COR-L47 (cell line): ENCODE results near the gene MMD.
"Not testable (repeated sequence)": the region's sequence is repeated elsewhere in the genome, so short reads cannot be mapped to it uniquely, and the experiment has no call there.

Source experiments
- DNase-seq: peaks from one replicate; lab custom pipeline; 2025; lab: John Stamatoyannopoulos, UW

MMD gene

DNA sequence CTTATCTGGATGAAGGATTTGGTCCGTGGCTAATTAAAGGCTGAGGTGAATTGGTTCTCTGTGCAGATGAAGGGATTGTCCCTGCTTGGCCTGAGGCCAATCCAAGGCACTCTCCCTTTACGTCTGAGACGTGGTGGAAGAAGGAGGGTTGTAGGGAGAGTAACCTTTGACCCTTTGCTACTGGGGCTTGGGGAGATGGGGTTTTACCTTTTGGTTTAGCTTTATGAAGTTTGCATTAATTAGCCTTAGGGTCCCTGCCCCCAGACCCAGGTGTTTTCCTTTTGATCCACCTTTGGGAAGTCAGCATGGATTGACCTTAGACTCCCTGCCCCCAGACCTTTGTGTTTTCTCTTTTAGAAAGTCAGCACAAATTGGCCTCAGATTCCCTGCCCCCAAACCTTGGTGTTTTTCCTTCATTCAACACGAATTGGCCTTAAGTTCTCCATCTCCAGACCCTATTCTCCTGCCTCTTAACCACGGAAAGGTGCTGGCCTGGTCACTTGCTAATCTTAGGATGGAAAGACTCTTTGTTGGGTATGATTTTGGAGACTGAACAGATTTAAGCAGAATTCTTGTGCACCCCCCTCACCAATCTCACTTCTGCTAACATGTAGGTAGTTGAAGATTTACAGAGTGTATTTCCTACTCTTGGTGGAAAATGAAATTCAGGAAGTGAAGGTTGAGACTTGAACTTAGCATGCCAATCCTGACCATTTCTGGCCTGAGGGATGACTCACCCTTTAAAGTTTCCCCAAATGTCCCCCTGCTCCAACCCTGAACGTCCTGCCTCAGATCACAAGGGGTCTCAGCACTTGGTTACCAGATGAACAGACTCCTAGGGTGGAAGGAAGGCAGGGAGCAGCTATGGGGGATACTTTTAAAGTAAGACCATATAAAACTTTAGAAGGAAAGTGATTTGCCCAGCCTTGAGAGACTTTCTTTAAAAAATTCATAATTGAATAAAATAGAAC is 23.1 kb upstream of the MMD start:
- DNase-seq, result no peak

DNA sequence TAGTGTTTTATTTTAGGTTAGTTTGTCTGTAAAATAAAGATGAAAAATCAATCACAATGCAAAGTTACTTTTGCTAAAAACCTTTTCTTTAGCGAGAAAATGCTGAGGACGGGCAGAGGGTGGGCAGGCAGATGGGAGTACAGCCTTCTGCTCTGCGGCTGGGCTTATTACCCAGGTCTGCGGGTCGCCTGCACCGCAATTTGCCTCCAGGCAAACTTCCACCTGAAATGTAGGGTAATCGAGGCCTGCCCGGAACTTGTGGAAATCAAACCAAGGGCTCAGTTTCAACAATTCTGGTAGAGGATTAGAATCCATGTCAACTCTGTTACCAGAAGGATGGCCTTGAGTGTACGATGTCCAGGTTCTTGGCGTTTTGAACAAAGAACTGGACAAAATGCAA is 22.3 kb upstream of the MMD start:
- DNase-seq, result no peak

DNA sequence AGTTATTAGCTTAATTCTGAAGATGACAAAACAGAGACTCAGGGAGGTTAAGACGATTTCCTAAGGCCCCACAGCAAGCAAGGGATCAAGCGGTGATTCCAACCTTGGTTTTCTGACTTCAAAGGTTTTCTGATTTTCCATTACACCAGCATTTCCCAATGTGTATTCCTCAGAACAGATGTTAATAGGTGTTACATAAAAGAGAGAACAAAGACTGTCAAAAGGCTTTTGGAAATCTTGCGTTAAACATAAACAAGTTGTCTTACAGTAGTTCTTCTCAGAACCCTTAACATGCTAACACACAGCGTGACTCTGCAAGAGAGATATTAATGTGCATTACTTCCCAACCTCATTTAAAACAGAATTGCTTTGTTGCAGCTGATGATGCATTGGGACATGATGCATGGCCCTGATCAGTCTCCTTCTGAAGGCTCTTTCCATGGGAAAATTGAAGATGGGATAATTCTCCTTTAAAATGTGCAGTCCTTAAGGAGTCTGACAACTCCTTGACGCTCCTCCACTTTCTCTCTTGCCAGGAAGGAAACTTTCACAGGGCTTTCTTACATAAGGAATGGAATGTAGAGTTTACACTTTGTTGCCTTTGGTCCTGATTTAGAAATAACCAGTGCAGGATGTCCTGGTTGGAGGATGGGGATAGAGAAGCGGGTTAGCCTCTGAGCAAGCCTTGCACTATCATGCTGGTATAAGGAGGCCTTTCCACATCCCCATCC is 21.5 kb upstream of the MMD start:
- no peak for DNase-seq

DNA sequence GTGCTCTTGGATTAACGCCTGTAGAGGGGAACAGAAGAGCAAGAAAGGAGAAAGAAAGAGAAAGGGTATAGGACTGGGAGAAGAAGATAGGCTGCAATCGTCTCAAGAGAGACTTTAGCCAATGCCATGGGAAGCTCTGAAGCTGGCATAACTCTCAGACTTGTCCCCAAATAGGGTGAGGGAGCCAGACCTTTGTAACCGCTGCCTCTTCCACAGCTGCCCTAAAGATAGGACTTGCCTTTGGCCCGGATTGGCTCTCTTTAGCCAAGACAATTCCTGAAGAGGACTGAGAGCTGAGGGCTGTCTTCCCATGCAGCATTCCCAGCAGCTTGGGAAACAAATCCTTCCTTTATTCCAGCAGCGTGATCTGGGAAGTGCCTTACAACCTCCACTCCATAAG is 20.8 kb upstream of the MMD start:
- no peak for DNase-seq

DNA sequence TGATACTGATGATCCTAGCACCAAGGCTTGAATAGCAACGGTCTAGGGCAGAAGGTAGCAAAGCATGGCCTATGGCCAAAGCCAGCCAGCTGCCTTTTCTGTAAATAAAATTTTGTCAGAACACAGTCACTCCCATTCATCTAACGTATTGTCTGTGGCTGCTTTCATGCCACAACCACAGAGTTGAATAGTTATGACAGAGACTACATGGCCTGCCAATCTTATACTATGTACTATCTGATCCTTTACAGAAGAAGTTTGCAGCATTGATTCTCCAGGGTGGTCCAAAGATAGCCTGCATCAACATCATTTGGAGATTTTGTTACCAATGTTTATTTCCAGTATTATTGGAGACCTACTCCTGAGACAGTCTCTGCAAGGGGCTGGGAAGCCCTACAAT is 19.9 kb upstream of the MMD start:
- DNase-seq, result no peak

DNA sequence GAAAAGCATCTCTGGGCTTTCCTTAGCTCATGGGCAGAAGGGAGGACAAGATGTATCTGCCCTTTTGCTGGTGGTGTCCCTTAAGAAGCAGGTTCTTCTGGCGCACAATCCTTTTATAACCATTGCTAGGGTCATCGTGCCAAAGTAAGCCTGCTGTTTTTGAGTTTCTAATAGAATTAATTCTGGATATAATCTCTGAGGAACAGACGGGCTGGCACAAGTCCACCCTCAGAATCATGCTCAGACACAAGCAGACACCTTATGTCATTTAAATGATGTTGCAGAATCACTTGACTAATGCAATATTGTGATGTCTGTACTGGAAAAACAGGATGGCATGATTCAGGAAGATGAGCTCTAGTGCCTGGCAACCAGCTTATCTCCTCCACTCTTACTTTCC is 18.8 kb upstream of the MMD start:
- DNase-seq, result no peak

DNA sequence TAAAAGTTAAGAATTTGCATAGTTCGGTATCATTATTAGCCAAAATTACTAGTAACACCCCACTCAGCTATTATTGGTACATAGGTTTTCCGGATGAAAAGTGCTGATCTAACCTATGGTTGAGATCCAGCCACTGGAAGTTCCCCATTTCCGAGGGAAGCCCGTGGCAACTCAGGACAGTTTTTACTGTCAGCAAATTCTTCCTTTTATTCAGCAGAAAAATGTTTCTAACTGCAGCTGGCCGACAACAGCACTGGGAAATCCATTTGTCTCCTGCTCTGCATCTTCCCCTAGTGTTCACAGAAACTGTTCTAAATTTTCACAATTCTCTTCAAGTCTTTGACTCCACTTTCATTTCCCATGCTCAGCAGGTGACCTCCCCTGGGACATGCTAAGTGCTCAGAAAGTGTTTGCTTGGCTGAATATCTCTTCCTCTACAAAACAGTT is 15.5 kb upstream of the MMD start:
- no peak for DNase-seq

DNA sequence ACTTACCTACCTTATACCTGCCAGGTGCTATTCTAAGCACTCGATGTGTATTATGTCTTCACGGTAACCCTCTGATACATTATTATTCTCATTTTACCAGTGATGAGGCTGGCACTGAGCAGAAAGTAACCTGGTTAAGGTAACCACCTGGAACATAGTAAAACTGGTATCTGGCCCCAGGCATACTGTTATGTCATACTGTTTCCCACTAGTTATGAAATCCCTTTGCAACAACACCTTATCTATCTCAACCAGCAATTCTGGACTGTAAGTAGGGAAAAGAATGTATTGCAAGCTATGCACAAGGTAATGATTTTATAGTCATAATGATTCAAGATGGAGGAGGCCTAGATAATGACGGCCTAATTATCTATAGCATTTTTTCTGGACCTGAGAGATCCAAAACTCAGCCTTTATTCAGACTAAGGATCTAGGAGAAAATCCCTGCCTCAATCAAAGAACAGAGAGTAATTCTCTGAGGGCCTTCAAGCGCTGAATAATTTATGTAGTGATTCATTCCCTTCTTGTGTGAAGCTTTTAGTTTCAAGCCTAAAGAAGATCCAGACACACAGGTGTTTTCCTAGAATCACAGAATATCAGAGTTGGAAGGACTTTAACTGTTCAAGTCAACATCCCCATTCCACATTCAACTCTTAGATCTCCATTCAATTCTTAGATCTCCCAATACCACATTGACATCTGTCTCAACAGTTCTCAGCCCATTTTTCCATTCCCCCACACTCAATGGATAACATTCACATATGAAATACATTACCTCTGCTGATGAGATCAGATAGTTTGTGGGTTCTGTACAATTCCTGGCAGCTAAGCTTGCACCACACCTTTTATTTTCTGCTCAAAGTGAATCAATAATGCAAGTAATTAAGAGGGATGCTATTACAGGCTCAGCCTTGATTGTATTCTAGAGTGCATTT is 14.9 kb upstream of the MMD start:
- no peak for DNase-seq

DNA sequence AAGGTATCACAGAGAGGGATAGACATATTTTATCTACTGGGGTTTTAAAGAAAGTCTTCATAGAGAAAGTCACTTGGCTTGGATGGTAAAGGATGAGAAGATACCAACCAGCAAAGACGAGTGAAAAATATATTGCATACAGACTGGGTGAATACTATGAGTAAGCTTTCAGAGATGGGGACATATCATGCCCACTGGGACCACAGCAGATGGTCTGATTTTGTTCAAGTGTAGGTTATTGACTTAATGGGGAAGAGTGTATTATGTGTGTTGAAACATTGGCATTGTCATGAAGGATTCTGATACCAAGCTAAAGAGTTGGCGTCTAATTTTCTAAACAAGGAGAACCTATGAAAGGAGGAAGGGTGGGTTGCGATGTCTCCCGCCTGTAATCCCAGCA is 13.8 kb upstream of the MMD start:
- DNase-seq, result no peak

DNA sequence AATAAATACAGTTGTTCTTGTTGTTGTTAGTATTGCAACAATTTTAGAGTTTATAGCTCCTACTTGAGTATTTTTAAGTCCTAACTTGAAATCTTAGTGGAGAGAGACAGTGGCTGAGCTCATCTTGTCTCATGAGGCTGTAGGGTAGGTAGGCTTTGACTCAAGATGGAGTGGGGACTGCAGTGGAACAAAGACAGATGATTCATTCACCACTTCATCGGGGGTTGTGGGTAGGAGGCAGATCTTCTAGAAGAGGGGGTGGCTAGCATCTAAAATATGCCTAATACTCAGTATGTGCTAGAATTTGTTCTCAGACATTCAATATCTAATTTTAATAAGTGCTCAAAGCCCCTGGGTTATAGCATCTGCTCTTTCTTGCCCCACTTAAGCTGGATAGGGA is 13.1 kb upstream of the MMD start:
- no peak for DNase-seq

DNA sequence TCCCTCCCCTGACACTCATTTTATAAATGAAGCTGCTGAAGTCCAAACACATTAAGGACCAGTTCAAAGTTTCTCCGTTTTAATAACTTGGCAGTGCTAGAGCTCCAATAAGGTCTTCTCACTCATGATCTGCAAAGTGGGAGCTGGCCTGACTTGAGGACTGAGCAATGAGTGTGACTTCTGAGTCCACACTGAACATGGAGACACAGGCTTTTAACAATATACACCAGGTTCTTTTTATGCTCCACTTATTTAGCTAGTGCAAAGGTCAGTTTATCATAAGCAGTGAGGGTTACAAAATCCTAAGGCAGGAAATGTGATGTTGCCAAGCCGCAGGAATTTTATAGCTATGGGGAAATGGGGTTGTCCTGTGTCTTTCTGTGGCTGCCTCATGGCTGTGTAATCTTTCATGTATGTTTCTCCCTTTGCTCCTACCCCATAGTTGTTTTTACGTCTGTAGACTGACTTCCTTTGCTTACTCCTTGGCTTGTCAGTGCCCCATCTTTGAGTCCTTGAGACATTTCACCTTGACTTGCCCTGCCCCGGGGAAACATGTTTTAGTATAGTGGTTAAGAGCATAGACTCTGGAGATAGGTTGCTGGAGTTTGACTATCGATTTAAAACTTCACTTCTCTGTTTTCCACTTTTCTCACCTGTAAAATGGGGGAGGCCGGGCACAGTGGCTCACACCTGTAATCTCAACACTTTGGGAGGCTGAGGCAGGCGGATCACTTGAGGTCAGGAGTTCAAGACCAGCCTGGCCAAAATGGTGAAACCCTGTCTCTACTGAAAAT is 12.2 kb upstream of the MMD start:
- no peak for DNase-seq

DNA sequence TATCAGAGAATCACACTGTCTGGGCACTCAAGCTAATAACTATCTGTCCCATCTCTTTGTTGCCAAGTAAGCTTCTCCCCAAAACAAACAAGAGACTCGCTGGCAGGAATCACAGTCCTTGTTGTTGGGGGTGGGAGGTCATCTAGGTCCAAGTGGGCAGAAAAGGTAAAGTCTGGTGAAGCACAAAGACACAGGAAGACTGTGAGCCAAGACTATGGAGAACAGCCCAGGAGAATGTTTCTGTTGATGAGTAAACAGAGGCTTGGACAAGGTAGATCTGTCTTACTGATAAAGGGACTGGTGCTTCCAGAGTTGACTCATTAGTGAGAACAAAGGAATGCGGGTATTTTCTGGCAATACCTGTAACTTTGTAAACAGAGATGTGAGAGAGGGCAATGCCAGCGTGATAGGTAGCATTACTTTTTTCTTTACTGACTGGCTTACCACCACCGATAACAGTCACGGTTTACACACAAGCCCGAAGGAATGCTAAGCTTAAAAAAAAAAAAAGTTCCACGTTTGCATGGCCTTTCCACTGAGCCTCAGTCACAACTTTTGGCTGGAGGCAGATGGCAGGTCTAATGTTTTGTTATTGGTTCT is 11.5 kb upstream of the MMD start:
- DNase-seq, result no peak

DNA sequence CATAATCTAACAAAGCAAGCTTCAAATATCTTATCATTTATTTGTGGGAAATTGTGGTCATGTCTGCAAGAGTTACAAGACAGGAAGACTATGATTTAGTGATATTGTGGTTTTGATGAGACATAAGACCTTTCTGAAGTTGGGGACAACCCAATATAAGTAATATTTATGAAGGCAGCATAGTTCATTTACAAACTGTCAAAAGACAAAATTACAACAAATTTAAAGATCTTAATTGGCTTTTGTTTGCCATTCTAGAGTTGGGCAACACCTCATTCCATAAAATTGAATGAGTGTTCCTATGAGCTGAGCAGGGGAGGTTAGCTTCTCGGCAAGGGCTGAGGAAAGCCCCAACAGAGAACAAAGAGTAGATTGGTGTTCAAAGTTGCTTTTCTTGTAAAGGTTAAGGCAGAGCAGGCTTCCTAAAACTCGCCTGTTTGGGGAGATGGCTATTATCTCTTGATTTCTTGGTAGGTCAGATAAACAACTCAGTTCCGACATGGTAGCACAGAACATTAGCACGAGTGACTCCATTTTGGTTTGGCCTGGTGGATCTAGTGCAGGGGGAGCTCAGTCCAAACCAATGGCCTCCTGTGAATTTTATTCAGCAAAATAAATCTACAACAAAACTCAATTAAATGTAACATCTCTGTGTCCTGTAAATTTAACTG is 10.9 kb upstream of the MMD start:
- DNase-seq, result no peak

DNA sequence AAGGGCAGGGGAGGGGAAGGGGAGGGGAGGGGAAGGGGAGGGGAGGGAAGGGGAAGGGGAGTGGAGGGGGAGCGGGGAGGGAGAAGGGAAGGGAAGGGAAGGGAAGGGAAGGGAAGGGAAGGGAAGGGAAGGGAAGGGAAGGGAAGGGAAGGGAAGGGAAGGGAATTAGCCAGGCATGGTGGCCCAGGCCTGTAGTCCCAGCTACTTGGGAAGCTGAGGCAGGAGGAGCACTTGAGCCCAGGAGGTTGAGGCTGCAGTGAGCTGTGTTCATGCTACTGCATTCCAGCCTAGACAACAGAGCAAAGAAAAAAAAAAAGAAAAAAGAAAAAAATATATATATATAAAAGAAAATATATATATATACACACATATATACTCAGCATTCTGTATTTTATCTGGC is 10.3 kb upstream of the MMD start:
- not testable (repeated sequence) for DNase-seq

DNA sequence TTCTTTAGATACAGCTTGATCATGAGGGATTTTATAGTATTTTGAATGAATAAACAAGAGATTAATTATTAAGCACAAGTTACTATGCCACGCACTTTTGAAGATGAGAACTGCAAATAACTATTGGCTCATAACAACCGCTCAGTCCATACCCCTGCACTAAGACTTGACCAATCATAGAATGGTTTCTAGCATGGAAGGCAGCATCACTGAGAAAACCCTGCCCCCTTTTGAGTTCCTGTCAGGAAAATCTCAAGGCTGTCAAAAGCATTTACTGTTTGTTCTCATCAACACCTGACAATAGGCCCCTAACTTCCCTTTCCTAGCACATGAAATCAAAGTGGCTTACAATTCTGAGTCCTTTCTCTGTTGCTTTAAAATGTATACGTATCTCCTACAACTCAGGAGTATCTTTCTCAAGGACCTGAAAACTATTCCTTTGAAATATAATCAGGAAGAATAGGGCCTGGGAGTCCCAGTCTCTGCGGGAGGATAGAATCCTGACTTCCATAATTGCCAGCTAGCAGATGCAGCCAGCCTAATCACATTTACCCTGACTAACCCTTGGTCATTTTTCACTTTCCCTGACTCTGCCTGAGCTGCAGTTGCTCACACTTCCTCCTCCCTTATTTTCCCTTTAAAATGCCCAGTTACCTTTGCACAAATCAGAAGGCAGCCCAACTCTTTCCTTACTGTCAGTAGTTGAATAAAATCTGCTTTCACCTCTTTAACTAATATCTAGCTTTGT is 9.1 kb upstream of the MMD start:
- DNase-seq, result no peak

DNA sequence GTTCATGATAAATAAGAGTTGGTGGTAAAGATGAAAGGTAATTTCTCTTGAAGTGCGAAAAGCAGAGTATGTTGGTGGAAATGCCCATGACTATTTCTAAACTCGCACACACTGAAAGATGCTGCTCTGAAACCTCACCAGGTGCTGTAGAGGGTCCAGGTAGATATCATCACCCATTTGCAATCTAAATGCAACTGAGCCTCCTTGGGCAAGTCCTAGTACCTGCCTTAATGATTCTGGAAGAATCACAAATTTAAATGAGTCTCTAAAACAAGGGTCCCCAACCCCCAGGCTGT is 5.9 kb upstream of the MMD start:
- no peak for DNase-seq

DNA sequence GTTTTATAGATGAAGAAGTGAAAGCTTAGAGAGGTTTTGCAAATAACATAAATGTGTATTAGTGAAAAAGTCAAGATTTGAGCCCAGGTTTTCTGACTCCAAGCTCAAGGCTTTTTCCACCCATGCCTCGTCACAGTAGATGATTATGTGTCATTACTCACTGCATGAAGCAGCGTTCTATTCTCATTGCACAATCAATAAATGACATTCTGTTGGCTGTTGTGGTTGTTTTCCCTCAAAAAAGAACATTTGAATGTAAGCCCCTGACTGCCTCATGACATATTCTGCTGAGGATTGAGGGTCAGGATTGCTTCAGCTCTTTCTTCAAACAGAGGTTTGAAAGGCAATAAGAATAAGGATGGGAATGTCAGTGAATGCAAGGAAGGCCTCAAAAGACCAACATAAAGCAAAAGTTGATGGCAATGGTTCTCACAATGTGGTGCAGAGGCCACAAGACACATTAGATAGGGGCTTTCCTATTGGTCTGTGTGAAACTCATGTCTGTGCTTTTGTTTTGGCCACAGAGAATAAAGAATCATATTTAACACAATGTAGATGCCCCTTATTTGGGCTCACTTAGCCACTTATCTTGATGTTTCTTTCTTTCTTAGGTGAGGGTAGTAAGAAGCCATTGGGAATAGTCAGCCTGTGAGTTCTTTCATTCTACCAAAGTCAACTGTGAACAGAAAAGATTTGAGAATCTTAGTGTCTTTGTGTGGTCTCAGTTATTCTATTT is 5.4 kb upstream of the MMD start:
- no peak for DNase-seq

DNA sequence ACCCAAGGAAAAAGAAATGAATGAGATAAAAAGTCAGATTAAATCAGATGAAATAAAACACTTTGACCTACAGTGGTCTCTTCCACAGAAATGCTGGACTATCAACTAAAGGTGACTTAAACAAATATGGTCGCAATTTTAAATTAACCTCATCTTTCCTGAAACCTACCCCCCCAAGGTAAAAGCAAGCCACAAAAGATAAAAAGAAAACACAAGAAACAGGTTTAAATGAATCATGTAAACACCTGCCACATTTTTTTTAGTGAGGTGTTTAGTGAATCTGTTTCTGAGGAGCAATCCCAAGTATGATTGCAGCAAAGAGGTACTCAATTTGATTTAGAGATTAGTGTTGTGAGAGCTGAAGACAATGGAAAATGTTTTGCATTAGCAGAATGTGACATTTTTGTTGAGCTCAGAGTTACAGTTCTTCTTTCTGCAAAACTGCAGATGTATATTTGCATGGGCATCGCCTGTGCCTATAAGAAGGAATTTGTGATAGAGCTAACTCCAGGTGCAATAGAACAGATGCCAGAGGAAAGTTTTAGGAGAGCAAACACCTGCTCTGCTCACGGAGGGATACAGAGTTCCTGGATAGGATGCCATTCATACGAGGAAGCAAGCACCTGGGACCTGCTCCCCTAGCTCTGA is 3.4 kb upstream of the MMD start:
- no peak for DNase-seq

DNA sequence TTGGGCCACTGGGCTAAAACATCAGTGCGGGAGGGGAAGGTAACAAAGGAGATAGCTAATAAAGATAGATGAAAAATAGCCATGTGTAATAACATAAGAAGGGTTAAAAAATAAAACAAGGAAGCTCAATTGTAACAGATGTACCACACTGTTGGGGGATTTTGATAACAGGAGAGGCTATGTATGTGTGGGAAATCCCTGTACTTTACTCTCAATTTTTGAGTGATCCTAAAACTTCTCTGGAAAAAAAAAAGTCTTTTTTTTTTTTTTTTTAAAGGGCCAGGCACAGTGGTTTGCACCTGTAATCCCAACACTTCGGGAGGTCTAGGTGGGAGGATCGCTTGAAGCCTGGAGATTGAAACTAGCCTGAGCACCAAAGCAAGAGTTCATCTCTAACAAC is 1.9 kb upstream of the MMD start:
- no peak for DNase-seq
